Adrenal gland (tissue), 5 donors: ENCODE data around the gene ZGLP1.

ENCODE experiments used
- CTCF ChIP-seq, 6 experiments: fragments of 450-650 bp in 4 of 6; fragments of 200-600 bp in 2 of 6; sonication (generic) in 1 of 6; IDR thresholded peaks; 1 replicate in 5 of 6; 2 replicates in 1 of 6; pipeline versions ENCODE4 v1.5.1 to v1.8.0; 2016 to 2021; ENCODE audit warnings: antibody characterized with exemption in 6 of 6, mild to moderate bottlenecking in 2 of 6, moderate library complexity in 1 of 6
- POLR2A ChIP-seq, 2 donors: fragments of 450-650 bp; IDR thresholded peaks; one replicate each; pipeline ENCODE4 v1.6.1; 2017; ENCODE audit warnings: antibody characterized with exemption in 2 of 2, mild to moderate bottlenecking in 2 of 2, moderate library complexity in 1 of 2
- donor health status: DM: no; HTN: no; CAD: no.

GRCh38 chr19:10333758-10334587 is 24.4 kb upstream of the ZGLP1 start:
- TF ChIP-seq CTCF (IDR thresholded peaks at IDR 0.05) (no peak), POLR2A (IDR thresholded peaks at IDR 0.05) (no peak)
